AG10803 (cell line): ENCODE measurements around the gene PPM1H.

Experiments
- DNase-seq: peaks from one replicate; pipeline ENCODE4 v3.0.0; 2010; ENCODE audit warnings: low read depth
- H3K4me3 ChIP-seq: 2 replicates; pipeline ENCODE4 v1.5.1; 2011; ENCODE audit warnings: mild to moderate bottlenecking, low read length, control low read depth
- TF ChIP-seq, protein P1 (sequence below): conservative IDR thresholded peaks from 2 replicates; pipeline ENCODE4 v1.5.1; 2011; ENCODE audit warnings: mild to moderate bottlenecking, low read length, control low read depth, inconsistent platforms

PPM1H gene

DNA sequence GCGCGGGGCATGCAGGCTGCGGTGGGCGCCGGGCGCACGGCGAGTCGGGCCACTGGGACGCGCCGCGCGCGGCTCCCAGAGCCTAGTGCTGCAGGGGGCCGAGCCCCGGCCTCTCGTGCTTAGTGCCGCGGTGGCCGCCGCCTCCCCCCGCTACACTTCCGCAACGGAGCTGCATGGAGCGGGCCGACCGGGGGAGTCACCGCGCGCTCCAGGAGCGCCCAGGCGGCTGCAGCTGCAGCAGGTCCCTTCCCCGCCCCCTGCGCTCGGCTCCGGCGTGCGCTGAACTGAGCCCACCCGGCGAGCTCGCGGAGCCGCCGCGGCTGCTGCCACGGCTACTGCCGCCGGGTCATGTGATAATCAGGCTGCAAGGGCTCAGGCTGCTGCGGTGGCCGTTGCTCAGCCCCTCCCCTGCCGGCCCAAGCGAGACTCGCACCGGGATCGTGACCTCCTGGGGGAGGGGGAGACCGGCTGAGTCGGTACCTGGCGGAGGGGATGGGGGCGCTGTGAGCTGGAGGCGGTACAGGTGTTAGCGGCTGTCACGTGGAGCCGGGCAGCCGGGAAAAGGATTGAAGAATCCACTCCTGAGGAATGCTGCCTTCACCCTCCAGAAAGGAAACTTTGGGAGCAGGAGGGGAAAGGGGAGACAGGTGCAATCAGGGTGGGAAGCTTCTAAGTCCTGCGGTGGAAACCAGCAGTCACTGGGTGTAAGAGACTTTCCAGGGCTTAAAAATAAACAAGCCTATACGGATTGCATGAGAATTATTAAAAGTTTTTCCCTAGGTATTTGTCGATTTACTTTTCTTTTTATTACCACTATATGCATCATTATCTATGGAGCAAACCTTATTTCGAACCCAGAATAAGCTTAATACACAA, at the start of gene PPM1H:
Gene PPM1H, minus strand, starts transcription at position 352 of the 876 bp plus-strand sequence. CDS start 414 bp downstream, outside the sequence.
- DNase-seq: peak; percentile 16
- H3K4me3 ChIP-seq: peak within 1 kb of the TSS; percentile 63
- TF ChIP-seq, protein P1, sequence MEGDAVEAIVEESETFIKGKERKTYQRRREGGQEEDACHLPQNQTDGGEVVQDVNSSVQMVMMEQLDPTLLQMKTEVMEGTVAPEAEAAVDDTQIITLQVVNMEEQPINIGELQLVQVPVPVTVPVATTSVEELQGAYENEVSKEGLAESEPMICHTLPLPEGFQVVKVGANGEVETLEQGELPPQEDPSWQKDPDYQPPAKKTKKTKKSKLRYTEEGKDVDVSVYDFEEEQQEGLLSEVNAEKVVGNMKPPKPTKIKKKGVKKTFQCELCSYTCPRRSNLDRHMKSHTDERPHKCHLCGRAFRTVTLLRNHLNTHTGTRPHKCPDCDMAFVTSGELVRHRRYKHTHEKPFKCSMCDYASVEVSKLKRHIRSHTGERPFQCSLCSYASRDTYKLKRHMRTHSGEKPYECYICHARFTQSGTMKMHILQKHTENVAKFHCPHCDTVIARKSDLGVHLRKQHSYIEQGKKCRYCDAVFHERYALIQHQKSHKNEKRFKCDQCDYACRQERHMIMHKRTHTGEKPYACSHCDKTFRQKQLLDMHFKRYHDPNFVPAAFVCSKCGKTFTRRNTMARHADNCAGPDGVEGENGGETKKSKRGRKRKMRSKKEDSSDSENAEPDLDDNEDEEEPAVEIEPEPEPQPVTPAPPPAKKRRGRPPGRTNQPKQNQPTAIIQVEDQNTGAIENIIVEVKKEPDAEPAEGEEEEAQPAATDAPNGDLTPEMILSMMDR: no peak; the same call in 1 of the 2 replicates

GRCh38 chr12:62983594-62983993, 48.6 kb upstream of the PPM1H start:
- TF ChIP-seq, protein P1: no peak
- DNase-seq: no peak

DNA sequence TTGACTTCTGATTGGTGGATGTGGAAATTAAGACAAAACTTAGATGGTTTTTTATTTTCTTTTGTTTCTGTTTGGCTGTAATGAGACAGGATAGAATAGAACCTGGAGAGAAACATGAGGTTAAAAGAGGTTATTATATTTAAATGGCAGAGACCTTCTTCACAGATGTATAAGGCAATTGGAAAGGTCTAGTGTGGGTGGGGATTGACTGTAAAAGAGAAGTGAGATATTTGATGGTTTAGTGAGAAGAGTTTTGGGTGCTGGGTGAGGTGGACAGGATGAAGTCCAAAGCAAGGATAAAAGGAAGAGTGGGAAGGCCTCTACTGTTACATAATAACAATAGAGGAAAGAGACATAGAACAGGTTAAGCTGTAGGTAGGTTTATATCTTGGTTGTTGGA, 43.8 kb upstream of the PPM1H start:
- H3K4me3 ChIP-seq: no peak overlapping the region
- no peak for DNase-seq
- TF ChIP-seq, protein P1: no peak

More at GRCh38 chr12:62983594-62983993, 48.6 kb upstream of the PPM1H start:
- no peak overlapping the region for H3K4me3 ChIP-seq

DNA sequence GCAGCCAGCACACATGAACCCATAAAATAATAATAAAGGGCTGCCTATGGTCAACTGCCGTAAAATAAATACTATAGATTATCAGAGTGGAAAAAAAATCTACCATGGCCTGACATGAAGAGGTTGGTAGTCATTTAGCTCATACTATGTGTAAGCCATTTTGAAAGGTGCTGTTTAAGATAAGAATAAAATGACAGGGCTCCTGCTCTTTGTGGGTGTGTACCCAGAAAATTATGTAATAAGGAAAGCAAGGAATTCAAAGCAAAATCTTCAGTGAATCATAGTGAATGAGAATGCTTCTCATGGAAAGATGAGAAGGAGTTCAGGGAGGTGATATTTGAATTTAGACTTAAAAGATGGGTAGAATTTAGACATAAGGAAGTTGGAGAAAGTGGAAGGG, 42.9 kb upstream of the PPM1H start:
- H3K4me3 ChIP-seq: no peak overlapping the region
- TF ChIP-seq, protein P1: no peak
- DNase-seq: no peak

DNA sequence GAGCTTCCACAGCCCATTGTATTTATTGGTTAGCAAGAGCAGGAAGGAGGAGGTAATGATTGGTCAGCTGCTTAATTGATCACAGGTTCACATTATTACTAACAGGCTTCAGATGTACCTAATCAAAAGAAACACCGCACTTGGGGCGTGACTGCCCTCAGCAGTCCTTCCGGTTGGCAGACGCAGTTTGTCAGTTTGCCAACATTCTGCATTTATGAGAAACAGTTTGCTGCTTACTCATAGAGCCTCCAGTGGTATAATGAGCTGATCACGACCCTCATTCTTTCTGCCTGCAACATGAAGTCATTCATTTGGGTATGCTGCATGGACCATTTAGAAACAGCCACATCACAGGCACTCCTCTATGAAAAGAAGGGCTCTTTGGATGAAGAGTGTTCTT, 42.5 kb upstream of the PPM1H start:
- TF ChIP-seq, protein P1: no peak
- no peak overlapping the region for H3K4me3 ChIP-seq
- peak; percentile 38 for DNase-seq

DNA sequence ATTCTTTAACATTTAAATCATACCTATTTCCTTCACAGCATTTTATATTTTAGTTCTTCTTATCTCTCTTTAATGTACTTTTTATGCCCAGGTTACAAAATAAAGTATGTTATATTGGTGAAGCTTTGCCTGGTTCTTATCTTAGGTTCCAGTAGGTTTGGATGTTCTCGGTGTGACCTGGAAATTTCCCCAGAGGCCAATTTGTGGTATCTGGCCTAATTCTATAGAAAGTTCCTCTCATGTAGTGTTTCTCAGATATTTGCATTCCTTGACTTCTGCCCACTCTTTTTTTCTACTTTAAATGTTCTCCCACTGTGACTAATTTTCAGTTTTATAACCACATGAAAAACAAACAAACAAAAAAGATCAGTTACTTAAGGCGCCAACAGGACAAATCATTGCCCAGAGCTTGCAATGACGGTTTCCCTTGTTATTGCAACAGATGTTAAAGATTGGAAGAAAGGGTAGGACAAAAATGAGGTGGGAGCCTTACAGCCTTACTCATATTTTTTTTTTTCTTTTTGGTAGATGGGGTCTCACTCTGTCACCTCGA, 41.2 kb upstream of the PPM1H start:
- DNase-seq: no peak
- TF ChIP-seq, protein P1: no peak
- H3K4me3 ChIP-seq: no peak overlapping the region
